Esophagus squamous epithelium (tissue), 4 donors: ENCODE data around the gene AKNA.

ENCODE experiments used
- CTCF ChIP-seq, 6 experiments: fragments of 450-650 bp in 4 of 6; fragments of 200-600 bp in 2 of 6; sonication (generic) in 2 of 6; IDR thresholded peaks; one replicate each; pipeline ENCODE4 v1.5.1; 2016 to 2019; ENCODE audit warnings: antibody characterized with exemption in 6 of 6, mild to moderate bottlenecking in 4 of 6, moderate library complexity in 4 of 6
- POLR2A ChIP-seq, 4 donors: fragments of 450-650 bp; IDR thresholded peaks; one replicate each; pipeline ENCODE4 v1.6.1; 2017; ENCODE audit warnings: antibody characterized with exemption in 4 of 4, mild to moderate bottlenecking in 4 of 4, moderate library complexity in 3 of 4

GRCh38 chr9:114348906-114349482 is 38.8 kb downstream of the AKNA start:
- TF ChIP-seq CTCF (IDR thresholded peaks at IDR 0.05) (no peak), POLR2A (IDR thresholded peaks at IDR 0.05) (no peak)
